HepG2 (cell line): Measurements from ENCODE around the gene CTXN1. TPM values are rescaled to one million over a fixed set of nuclear protein-coding genes. Genes with fewer than 3 reads are reported as not detected.

ENCODE experiments used
- CEBPZ ChIP-seq: IDR thresholded peaks from 2 replicates; pipeline ENCODE4 v1.6.1; 2012; ENCODE audit warnings: low read length, improper control_type of control experiment
- DMTF1 ChIP-seq: sonication (generic); formaldehyde crosslinking; IDR thresholded peaks from 2 replicates; pipeline ENCODE4 v1.4.0; 2020; ENCODE audit warnings: mild to moderate bottlenecking, missing genetic modification reagents
- ETS1 ChIP-seq: sonication (generic); formaldehyde crosslinking; IDR thresholded peaks from 2 replicates; pipeline ENCODE4 v1.4.0; 2020; ENCODE audit warnings: missing genetic modification reagents
- FLYWCH1 ChIP-seq: sonication (generic); formaldehyde crosslinking; IDR thresholded peaks from 2 replicates; pipeline ENCODE4 v1.8.1; 2023; ENCODE audit warnings: mild to moderate bottlenecking, missing genetic modification reagents
- KMT2B ChIP-seq: IDR thresholded peaks from 2 replicates; pipeline ENCODE4 v1.6.1; 2016; ENCODE audit warnings: missing genetic modification reagents, missing compliant biosample characterization
- MAF1 ChIP-seq: sonication (generic); formaldehyde crosslinking; IDR thresholded peaks from 2 replicates; pipeline ENCODE4 v1.5.0; 2020; ENCODE audit warnings: missing genetic modification reagents, borderline replicate concordance
- MLXIP ChIP-seq: sonication (generic); formaldehyde crosslinking; IDR thresholded peaks from 2 replicates; pipeline ENCODE4 v1.9.0; 2021; ENCODE audit warnings: missing genetic modification reagents, borderline replicate concordance
- MYC ChIP-seq: sonication (generic); formaldehyde crosslinking; IDR thresholded peaks from 2 replicates; pipeline ENCODE4 v1.9.0; 2021; ENCODE audit warnings: missing genetic modification reagents, borderline replicate concordance
- RERE ChIP-seq: IDR thresholded peaks from 2 replicates; pipeline ENCODE4 v1.6.1; 2016; ENCODE audit warnings: low read depth, missing genetic modification reagents, missing compliant biosample characterization
- SMAD1 ChIP-seq: sonication (generic); formaldehyde crosslinking; IDR thresholded peaks from 2 replicates; pipeline ENCODE4 v1.4.0; 2020; ENCODE audit warnings: missing genetic modification reagents, low read depth, mild to moderate bottlenecking, borderline replicate concordance
- ZIK1 ChIP-seq: sonication (generic); formaldehyde crosslinking; IDR thresholded peaks from 2 replicates; pipeline ENCODE4 v1.5.0; 2020; ENCODE audit warnings: mild to moderate bottlenecking, low read depth, missing genetic modification reagents, borderline replicate concordance
- ZNF569 ChIP-seq: sonication (generic); formaldehyde crosslinking; IDR thresholded peaks from 2 replicates; pipeline ENCODE4 v1.5.0; 2020; ENCODE audit warnings: mild to moderate bottlenecking, missing genetic modification reagents, moderate library complexity, borderline replicate concordance
- ZNF83 ChIP-seq: sonication (generic); formaldehyde crosslinking; IDR thresholded peaks from 2 replicates; pipeline ENCODE4 v1.4.0; 2020; ENCODE audit warnings: missing genetic modification reagents, mild to moderate bottlenecking, borderline replicate concordance
- polyA plus RNA-seq, 8 experiments: library from polyadenylated mRNA; depleted of rRNA in 3 of 8; stranded (reverse) in 7 of 8; unstranded in 1 of 8; fragments of >200 nt; fragmentation: Illumina TruSeq in 4 of 8; extraction: Trizol in 4 of 8; gene quantifications; 2 replicates each; pipeline versions ENCODE4 v1.2.1 to v1.2.3, GENCODE V29; 2011 to 2016; ENCODE audit warnings: low read depth in 4 of 8, missing spikeins in 1 of 8, mixed read lengths in 1 of 8; ENCODE audit not compliant: insufficient read depth in 1 of 8
- total RNA-seq, 5 experiments: library from RNA; depleted of rRNA; stranded (reverse); fragments of >200 nt; fragmentation: Illumina TruSeq; extraction: Trizol; gene quantifications; 2 replicates each; pipeline ENCODE4 v1.2.3, GENCODE V29; 2016; ENCODE audit warnings: low read depth in 1 of 5

CTXN1 gene
- total and polyA plus RNA-seq, 2 of the 13 experiments (the other 11 are each of a cell fraction or from before 2014, with no cell fraction given), result 0.11 TPM; not detected in 1

- no peak for TF ChIP-seq CEBPZ
- TF ChIP-seq ZNF83, result no peak
- no peak for TF ChIP-seq ETS1 (CRISPR knock-in tag)
- no peak for TF ChIP-seq MLXIP
- no peak for TF ChIP-seq ZIK1 (CRISPR knock-in tag)
- no peak for TF ChIP-seq RERE
- TF ChIP-seq MAF1, result no peak
- no peak for TF ChIP-seq DMTF1
- TF ChIP-seq FLYWCH1 (CRISPR knock-in tag), result no peak
- 0 out of 2 replicates have a peak, but pooled peaks have one; percentile 15 for TF ChIP-seq SMAD1 (CRISPR knock-in tag)
- TF ChIP-seq ZNF569, result 0 out of 2 replicates have a peak, but pooled peaks have one; percentile 58
- no peak for TF ChIP-seq KMT2B (CRISPR knock-in tag)
- TF ChIP-seq MYC (CRISPR knock-in tag), result no peak
Observed at GRCh38 chr19:7902796-7903243, 23.1 kb downstream of the CTXN1 start (continued).
